ENCODE measurements around the gene LIN9.
"Not testable (repeated sequence)": the region's sequence is repeated elsewhere in the genome, so short reads cannot be mapped to it uniquely, and the experiment has no call there.

LIN9 gene

DNA sequence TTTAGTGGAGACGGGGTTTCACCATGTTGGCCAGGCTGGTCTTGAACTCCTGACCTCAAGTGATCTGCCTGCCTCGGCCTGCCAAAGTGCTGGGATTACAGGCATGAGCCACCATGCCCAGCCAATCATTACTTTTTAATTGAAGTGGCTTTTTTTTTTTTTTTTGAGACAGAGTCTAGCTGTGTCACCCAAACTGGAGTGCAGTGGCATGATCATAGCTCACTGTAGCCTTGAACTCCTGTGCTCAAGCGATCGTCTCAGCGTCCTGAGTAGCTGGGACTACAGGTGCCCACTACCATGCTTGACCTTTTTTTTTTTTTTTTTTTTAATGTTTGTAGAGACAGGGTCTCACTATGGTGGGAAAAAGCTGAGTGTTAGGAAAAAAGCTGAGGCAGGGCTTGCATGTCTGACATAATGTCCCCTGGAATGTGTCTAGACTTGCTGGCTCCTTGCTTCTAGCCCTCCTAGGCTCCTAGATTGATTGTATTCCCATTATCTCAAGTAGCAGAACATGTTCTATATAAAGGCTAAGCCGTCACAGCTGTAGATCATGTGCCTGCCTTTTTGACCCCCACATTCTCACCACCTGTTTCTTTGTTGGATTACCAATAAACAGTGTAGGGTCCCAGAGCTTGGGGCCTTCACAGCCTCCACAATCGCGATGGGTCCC, 36.6 kb downstream of the LIN9 start:
- not testable (repeated sequence) for DNase-seq (ENCODE audit: low read depth)

- DNase-seq (ENCODE audit: low read depth) = peak; percentile 11
Observed at GRCh38 chr1:226268421-226269124, 40.4 kb downstream of the LIN9 start.

- no peak for DNase-seq (ENCODE audit: low read depth)
Observed at GRCh38 chr1:226261818-226262217, 47.1 kb downstream of the LIN9 start.

GRCh38 chr1:226255380-226255779, 53.6 kb downstream of the LIN9 start:
- no peak for DNase-seq (ENCODE audit: low read depth)

DNA sequence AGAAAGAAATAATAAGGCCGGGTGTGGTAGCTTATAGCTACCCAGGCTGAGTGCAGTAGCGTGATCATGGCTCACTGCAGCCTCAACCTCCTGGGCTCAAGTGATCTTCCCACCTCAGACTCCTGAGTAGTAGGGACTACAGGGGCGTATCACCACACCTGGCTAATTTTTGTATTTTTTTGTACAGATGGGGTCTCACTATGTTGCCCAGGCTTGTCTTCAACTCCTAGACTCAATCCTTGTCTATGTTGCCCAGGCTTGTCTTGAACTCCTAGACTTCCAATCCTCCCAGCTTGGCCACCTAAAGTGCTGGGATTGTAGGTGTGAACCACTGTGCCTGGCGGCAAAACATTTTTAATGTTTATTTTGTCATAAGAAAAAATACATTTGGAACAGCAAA, 55.0 kb downstream of the LIN9 start:
- no peak for DNase-seq (ENCODE audit: low read depth)

- DNase-seq (ENCODE audit: low read depth) = not testable (repeated sequence)
Observed at GRCh38 chr1:226252841-226253240, 56.1 kb downstream of the LIN9 start.

DNA sequence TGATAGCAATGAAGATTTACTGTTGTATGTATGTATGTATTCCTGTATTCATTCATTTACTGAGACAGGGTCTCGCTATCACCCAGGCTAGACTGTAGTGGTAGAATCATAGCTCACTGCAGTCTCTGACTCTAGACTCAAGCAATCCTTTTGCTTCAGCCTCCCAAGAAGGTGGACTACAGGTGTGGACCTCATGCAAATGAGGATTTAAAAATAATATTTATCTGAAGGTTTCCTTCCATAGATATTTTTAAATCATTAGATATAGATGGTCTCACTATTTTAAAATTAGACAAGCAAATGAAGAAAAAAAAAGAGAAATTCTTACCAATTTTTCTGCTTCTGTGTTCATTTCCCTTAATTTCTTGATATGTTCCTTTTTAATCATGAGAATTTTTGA, 58.5 kb downstream of the LIN9 start:
- no peak for DNase-seq (ENCODE audit: low read depth)

GRCh38 chr1:226248796-226249195, 60.2 kb downstream of the LIN9 start:
- DNase-seq (ENCODE audit: low read depth) = no peak

GRCh38 chr1:226248091-226248490, 60.9 kb downstream of the LIN9 start:
- peak; percentile 5 for DNase-seq (ENCODE audit: low read depth)

DNA sequence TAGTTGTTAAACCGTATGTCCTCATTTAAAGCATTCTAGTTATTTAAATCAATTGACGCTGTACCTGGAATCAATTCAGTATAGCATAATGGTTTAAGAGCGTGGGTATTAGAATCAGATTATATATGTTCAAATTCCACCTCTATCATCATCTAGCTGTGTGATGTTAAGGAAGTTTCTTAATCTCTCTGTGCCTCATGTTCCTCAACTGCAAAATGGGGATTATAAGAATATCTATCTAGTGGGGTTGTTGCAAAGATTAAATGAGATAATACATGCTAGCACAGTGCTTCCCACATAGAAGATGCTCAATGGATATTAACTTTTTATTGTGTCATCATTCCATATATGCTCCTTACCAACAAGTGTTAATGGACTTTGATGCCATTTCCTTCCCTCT, 69.5 kb downstream of the LIN9 start:
- DNase-seq (ENCODE audit: low read depth) = no peak

GRCh38 chr1:226236826-226237225, 72.1 kb downstream of the LIN9 start:
- no peak for DNase-seq (ENCODE audit: low read depth)

GRCh38 chr1:226233806-226234205, 75.2 kb downstream of the LIN9 start:
- no peak for DNase-seq (ENCODE audit: low read depth)

GRCh38 chr1:226233293-226233692, 75.7 kb downstream of the LIN9 start:
- DNase-seq (ENCODE audit: low read depth) = no peak

GRCh38 chr1:226226601-226227000, 82.4 kb downstream of the LIN9 start:
- DNase-seq (ENCODE audit: low read depth) = no peak

GRCh38 chr1:226223786-226224244, 85.1 kb downstream of the LIN9 start:
- DNase-seq (ENCODE audit: low read depth) = no peak

- no peak for DNase-seq (ENCODE audit: low read depth)
Observed at GRCh38 chr1:226223157-226223785, 85.7 kb downstream of the LIN9 start, which contains the start of gene MIXL1. Gene MIXL1 (plus strand): TSS chr1:226223664. CDS start chr1:226223682, 18 bp downstream.

DNA sequence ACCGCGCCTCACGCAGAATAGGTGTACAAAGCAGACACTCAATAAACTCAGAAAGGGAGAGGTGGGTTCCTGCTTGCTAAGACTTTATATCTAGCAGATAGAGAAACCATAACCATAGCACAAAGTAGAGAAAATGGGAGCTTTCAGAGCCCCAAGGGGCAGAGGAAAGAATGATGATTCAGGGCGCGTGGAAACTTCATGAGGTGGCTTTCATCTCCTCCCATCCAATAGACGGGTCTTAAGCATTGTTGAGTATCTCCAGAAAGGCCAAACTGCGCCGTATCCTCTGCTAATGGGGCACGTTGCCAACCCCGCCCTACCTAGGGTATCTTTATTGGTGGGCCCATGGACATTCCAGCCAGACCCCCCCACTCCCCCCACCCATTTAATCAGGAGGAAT, 86.3 kb downstream of the LIN9 start:
- DNase-seq (ENCODE audit: low read depth) = no peak

DNA sequence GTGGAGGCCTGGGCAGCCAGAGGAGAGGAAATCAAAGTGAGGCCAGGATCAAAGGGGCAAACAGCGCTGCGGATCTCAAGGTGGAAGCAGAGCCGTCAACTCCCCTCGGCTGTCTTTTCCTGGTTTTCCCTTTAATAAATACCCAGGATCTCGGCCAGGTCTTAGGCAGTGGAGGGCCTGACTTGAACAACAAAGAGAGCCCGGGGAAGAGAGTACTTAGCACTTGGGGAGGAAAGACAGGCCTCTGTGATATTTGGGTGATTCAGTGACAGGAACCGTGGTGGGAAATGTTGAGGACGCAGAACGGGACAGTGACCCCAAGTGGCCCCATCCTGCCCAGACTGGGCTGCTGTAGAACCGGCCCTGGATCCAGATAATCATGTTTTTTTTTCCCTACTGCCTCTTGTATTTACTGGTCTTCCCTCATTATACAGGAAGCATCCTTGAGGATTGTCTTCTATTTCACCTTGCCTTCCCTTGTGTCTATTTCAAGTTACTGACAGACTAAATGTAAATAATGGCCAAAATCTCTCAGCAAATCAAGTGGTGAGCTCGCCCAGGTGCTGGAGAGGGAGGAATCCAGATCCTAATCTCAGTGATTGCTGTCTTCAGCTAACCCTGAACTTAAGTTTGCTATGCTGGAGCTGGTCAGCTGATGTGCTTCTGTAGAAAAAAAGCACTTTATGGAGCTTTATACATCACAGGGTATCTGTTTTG, 88.3 kb downstream of the LIN9 start:
- DNase-seq (ENCODE audit: low read depth) = no peak

DNA sequence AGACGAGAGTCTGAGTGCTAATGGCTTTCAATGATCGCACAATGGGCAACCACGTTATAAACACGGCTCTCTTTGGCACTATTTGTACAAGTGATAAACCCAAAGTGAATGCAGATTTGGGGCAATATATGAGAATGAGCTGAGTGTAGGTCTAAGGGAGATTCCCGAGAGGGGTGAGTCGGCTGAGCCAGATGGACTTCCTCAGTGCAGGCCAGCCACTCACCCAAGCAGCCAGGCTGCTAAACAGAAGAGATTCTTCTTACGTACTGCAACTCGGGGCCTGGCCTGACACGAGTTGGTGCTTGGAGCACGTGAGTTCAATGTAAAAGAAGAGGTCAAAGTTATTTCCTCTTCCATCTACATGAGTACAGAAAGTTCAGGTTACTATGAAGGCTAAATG, 91.7 kb downstream of the LIN9 start:
- no peak for DNase-seq (ENCODE audit: low read depth)

- DNase-seq (ENCODE audit: low read depth) = no peak
Observed at GRCh38 chr1:226216056-226216455, 92.9 kb downstream of the LIN9 start.

DNA sequence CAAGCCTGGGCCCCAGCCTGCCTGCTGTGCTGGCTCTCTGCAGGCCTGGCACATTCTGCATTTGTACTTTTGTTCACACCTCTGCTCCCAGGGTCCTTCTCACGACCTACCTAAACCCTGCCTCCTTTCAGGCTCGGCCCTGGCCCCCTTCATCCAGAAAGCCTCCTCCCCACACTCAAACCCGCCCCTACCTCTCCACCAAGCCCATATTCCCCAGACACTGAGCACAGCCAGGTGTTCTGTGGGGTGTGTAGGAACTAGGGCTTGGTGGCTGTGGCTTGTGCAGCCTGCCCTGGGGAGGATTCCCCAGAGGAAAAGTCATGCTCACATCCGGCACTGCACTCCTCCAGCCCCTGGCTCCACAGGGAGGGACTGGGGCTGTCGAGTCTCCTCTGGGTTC, 93.7 kb downstream of the LIN9 start:
- DNase-seq (ENCODE audit: low read depth) = no peak

- no peak for DNase-seq (ENCODE audit: low read depth)
Observed at GRCh38 chr1:226212545-226212944, 96.4 kb downstream of the LIN9 start.

All from GM04504 (cell line).